Measurements from ENCODE around the gene IGFBP3. TPM values are rescaled to one million over a fixed set of nuclear protein-coding genes. Genes with fewer than 3 reads are reported as not detected.

Gene IGFBP3
- total and polyA plus RNA-seq, 2 experiments from 2014 or later = 268 to 632 TPM

GRCh38 chr7:45873035-45873354, 48.1 kb downstream of the IGFBP3 start, which contains the start of gene CCDC201:
Gene CCDC201 (minus strand): TSS chr7:45873082. CDS start chr7:45873007, 75 bp downstream.
- no peak within 1 kb of the TSS for H3K4me3 ChIP-seq
- no peaks in the 10 kb centered on the region for H3K9me3 ChIP-seq (ENCODE audit: low read depth)
- no peaks in the 10 kb centered on the region for H3K4me1 ChIP-seq (ENCODE audit: insufficient read depth)
- no peaks in the 10 kb centered on the region for H3K36me3 ChIP-seq (replicated peaks; ENCODE audit: insufficient read depth, low read depth)
- no peaks in the 10 kb centered on the region for H3K79me2 ChIP-seq
- H3K4me2 ChIP-seq = no peak within 1 kb of the TSS
- no peaks in the 10 kb centered on the region for H3K9me2 ChIP-seq (replicated peaks; ENCODE audit: insufficient read depth)
- H3K27me3 ChIP-seq = no peaks in the 10 kb centered on the region
- H3K27ac ChIP-seq = no peak within 1 kb of the TSS
- H4K20me1 ChIP-seq (ENCODE audit: insufficient read depth, poor library complexity, severe bottlenecking) = no peaks in the 10 kb centered on the region
- TF ChIP-seq EZH2phosphoT487 (IDR thresholded peaks at IDR 0.05; ENCODE audit: low read depth, severe bottlenecking, unreplicated experiment) (no peak), EZH2 (IDR thresholded peaks at IDR 0.05; ENCODE audit: borderline replicate concordance) (no peak)
- TF ChIP-seq, protein P1, sequence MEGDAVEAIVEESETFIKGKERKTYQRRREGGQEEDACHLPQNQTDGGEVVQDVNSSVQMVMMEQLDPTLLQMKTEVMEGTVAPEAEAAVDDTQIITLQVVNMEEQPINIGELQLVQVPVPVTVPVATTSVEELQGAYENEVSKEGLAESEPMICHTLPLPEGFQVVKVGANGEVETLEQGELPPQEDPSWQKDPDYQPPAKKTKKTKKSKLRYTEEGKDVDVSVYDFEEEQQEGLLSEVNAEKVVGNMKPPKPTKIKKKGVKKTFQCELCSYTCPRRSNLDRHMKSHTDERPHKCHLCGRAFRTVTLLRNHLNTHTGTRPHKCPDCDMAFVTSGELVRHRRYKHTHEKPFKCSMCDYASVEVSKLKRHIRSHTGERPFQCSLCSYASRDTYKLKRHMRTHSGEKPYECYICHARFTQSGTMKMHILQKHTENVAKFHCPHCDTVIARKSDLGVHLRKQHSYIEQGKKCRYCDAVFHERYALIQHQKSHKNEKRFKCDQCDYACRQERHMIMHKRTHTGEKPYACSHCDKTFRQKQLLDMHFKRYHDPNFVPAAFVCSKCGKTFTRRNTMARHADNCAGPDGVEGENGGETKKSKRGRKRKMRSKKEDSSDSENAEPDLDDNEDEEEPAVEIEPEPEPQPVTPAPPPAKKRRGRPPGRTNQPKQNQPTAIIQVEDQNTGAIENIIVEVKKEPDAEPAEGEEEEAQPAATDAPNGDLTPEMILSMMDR (IDR thresholded peaks at IDR 0.05; ENCODE audit: poor library complexity) = no peak
- WGBS (ENCODE audit: low lambda C conversion rate, missing lambda C conversion rate) = 82% methylated on average over 7 of the region's 7 CpGs
- H2AFZ ChIP-seq = no peak within 1 kb of the TSS
- no peak for DNase-seq (ENCODE audit: low spot score)

GRCh38 chr7:45872116-45873034, 48.7 kb downstream of the IGFBP3 start:
- H3K79me2 ChIP-seq = no peaks in the 10 kb centered on the region
- H3K36me3 ChIP-seq (replicated peaks; ENCODE audit: insufficient read depth, low read depth) = no peaks in the 10 kb centered on the region
- no peaks in the 10 kb centered on the region for H3K9me2 ChIP-seq (replicated peaks; ENCODE audit: insufficient read depth)
- H3K4me3 ChIP-seq = no peak overlapping the region
- H3K9me3 ChIP-seq (ENCODE audit: low read depth) = no peaks in the 10 kb centered on the region
- H4K20me1 ChIP-seq (ENCODE audit: insufficient read depth, poor library complexity, severe bottlenecking) = no peaks in the 10 kb centered on the region
- no peak overlapping the region for H2AFZ ChIP-seq
- WGBS (ENCODE audit: low lambda C conversion rate, missing lambda C conversion rate) = 60% methylated on average over 10 of the region's 10 CpGs
- peak; percentile 55 for DNase-seq (ENCODE audit: low spot score)
- H3K27me3 ChIP-seq = no peaks in the 10 kb centered on the region
- TF ChIP-seq, protein P1 (IDR thresholded peaks at IDR 0.05; ENCODE audit: poor library complexity) = peak; percentile 46
- no peak for TF ChIP-seq EZH2phosphoT487 (IDR thresholded peaks at IDR 0.05; ENCODE audit: low read depth, severe bottlenecking, unreplicated experiment)
- H3K4me2 ChIP-seq = no peak overlapping the region
- no peak overlapping the region for H3K27ac ChIP-seq
- H3K4me1 ChIP-seq (ENCODE audit: insufficient read depth) = no peaks in the 10 kb centered on the region

GRCh38 chr7:45869426-45869825, 51.6 kb downstream of the IGFBP3 start:
- H3K9me3 ChIP-seq (ENCODE audit: low read depth) = no peaks in the 10 kb centered on the region
- DNase-seq (ENCODE audit: low spot score) = no peak
- no peak overlapping the region for H3K27ac ChIP-seq
- no peak overlapping the region for H3K4me2 ChIP-seq
- H3K4me1 ChIP-seq (ENCODE audit: insufficient read depth) = no peaks in the 10 kb centered on the region
- no peaks in the 10 kb centered on the region for H3K36me3 ChIP-seq (replicated peaks; ENCODE audit: insufficient read depth, low read depth)
- H3K4me3 ChIP-seq = no peak overlapping the region
- H2AFZ ChIP-seq = no peak overlapping the region
- H3K79me2 ChIP-seq = no peaks in the 10 kb centered on the region
- no peaks in the 10 kb centered on the region for H3K9me2 ChIP-seq (replicated peaks; ENCODE audit: insufficient read depth)
- TF ChIP-seq EZH2phosphoT487 (IDR thresholded peaks at IDR 0.05; ENCODE audit: low read depth, severe bottlenecking, unreplicated experiment) (no peak), EZH2 (IDR thresholded peaks at IDR 0.05; ENCODE audit: borderline replicate concordance) (no peak)
- TF ChIP-seq, protein P1 (IDR thresholded peaks at IDR 0.05; ENCODE audit: poor library complexity) = no peak
- 58% methylated on average over 4 of the region's 4 CpGs for WGBS (ENCODE audit: low lambda C conversion rate, missing lambda C conversion rate)
- no peaks in the 10 kb centered on the region for H3K27me3 ChIP-seq
- H4K20me1 ChIP-seq (ENCODE audit: insufficient read depth, poor library complexity, severe bottlenecking) = no peaks in the 10 kb centered on the region
